Endothelial cell of umbilical vein (primary cell): ENCODE results near the gene HOXA13.

Experiments used
- CTCF ChIP-seq, 2 donors: IDR thresholded peaks; 1 replicate in 1 of 2; 2 replicates in 1 of 2; pipeline ENCODE4 v1.5.1; 2011; ENCODE audit warnings: low read length in 2 of 2, mild to moderate bottlenecking in 2 of 2, moderate library complexity in 2 of 2, control low read depth in 1 of 2, inconsistent platforms in 1 of 2, low read depth in 1 of 2; ENCODE audit not compliant: insufficient read depth in 1 of 2; ENCODE audit errors: extremely low read depth in 1 of 2
- EZH2 ChIP-seq: IDR thresholded peaks from 2 replicates; pipeline ENCODE4 v1.6.1; 2012; ENCODE audit warnings: borderline replicate concordance, low read depth, mild to moderate bottlenecking, moderate library complexity, low read length, inconsistent platforms; ENCODE audit not compliant: severe bottlenecking
- GATA2 ChIP-seq: IDR thresholded peaks from 2 replicates; pipeline ENCODE4 v1.7.0; 2011; ENCODE audit warnings: low read depth, mild to moderate bottlenecking, moderate library complexity, mixed read lengths, low read length; ENCODE audit not compliant: insufficient read length, insufficient read depth
- MAX ChIP-seq: IDR thresholded peaks from 2 replicates; pipeline ENCODE4 v1.6.1; 2011; ENCODE audit not compliant: insufficient read depth, insufficient read length
- POLR2A ChIP-seq: IDR thresholded peaks from 2 replicates; pipeline ENCODE4 v1.6.1; 2012; ENCODE audit warnings: low read depth, mild to moderate bottlenecking, control low read depth, low read length
- POLR2AphosphoS5 ChIP-seq: IDR thresholded peaks from 2 replicates; pipeline ENCODE4 v1.6.1; 2012; ENCODE audit warnings: low read depth, mild to moderate bottlenecking, control low read depth, low read length, moderate library complexity; ENCODE audit not compliant: insufficient read depth

DNA sequence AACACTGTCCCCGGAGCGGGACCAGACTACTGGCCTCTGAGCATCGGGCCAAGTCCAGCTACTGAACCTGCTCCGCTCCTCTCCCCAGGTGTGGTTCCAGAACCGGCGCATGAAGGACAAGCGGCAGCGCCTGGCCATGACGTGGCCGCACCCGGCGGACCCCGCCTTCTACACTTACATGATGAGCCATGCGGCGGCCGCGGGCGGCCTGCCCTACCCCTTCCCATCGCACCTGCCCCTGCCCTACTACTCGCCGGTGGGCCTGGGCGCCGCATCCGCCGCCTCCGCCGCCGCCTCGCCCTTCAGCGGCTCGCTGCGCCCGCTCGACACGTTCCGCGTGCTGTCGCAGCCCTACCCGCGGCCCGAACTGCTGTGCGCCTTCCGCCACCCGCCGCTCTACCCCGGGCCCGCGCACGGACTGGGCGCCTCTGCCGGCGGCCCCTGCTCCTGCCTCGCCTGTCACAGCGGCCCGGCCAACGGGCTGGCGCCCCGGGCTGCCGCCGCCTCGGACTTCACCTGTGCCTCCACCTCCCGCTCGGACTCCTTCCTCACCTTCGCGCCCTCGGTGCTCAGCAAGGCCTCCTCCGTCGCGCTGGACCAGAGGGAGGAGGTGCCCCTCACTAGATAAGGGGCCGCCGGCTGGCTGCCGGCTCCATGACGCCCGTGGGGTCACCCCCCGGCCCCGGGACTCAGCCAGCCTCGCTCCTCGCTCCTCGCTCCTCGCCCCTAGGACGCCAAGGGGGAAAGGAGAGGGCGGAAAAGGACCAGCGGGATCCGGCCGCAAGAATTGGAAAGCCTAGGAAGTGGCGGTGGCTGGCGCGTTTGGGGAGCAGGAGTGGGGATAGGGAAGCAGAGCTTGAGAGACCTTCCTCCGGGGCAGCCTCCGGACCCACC is 46.2 kb upstream of the HOXA13 start:
- TF ChIP-seq CTCF (IDR thresholded peaks at IDR 0.05; ENCODE audit: extremely low read depth in 1 of 2, insufficient read depth in 1 of 2, low read depth in 1 of 2, low read length in 2 of 2) (no peak), POLR2AphosphoS5 (no peak), GATA2 (no peak), POLR2A (no peak), EZH2 (peak; percentile 100), MAX (no peak)
